C4-2B (cell line): ENCODE measurements around the gene ING5.

Experiments used
- CTCF ChIP-seq: fragments of 450-650 bp; conservative IDR thresholded peaks from 2 replicates; pipeline ENCODE4 v1.5.1; 2017; ENCODE audit warnings: mild to moderate bottlenecking
- ZFX ChIP-seq: fragments of 450-650 bp; IDR thresholded peaks from 2 replicates; pipeline ENCODE4 v1.6.1; 2017

GRCh38 chr2:241652142-241652541, 49.7 kb upstream of the ING5 start:
- TF ChIP-seq CTCF (no peak), ZFX (no peak)
